Pancreas (tissue), 10 donors: ENCODE data around the gene SHISA2. TPM values are rescaled to one million over a fixed set of nuclear protein-coding genes. Genes with fewer than 3 reads are reported as not detected.

Experiments
- ATAC-seq, 4 donors: fragments of 200-7000 bp; cut with Tn5 transposase; one replicate each; pipeline versions ENCODE4 v1.8.0 to v1.9.1; 2020; ENCODE audit warnings: mild to moderate bottlenecking in 4 of 4, moderate library complexity in 4 of 4
- DNase-seq, 6 donors: peaks; one replicate each; pipeline ENCODE4 v3.0.0-alpha.2; 2020
- FAIRE-seq: peaks from 2 replicates; lab custom pipeline; 2012; peaks lifted over from hg19 to GRCh38; lab: Jason Lieb, UNC
- H3K27ac ChIP-seq, 4 donors: fragments of 200-600 bp; sonication (generic); 1 replicate in 3 of 4; 2 replicates in 1 of 4; pipeline versions ENCODE4 v1.5.0 to v1.8.0; 2020
- H3K27me3 ChIP-seq, 4 donors: fragments of 200-600 bp; one replicate each; pipeline ENCODE4 v1.8.0; 2021
- H3K36me3 ChIP-seq, 3 donors: fragments of 200-600 bp; sonication (generic) in 1 of 3; one replicate each; pipeline versions ENCODE4 v1.5.0 to v1.8.0; 2020 to 2021
- H3K4me1 ChIP-seq, 3 donors: fragments of 200-600 bp; one replicate each; pipeline ENCODE4 v1.8.0; 2021
- H3K4me3 ChIP-seq, 4 donors: fragments of 200-600 bp; sonication (generic) in 2 of 4; one replicate each; pipeline versions ENCODE4 v1.5.0 to v1.8.0; 2020 to 2021
- H3K9me3 ChIP-seq, 4 donors: fragments of 200-600 bp; one replicate each; pipeline ENCODE4 v1.8.0; 2021
- CTCF ChIP-seq, 4 donors: fragments of 200-600 bp; sonication (generic) in 3 of 4; IDR thresholded peaks; one replicate each; pipeline versions ENCODE4 v1.5.0 to v1.8.0; 2021; ENCODE audit warnings: antibody characterized with exemption in 4 of 4
- WGBS, 2 donors: extraction: QIAGEN DNeasy Blood & Tissue Kit; methylation state at CpG; one replicate each; pipeline ENCODE4 v1.1.7; 2013; 5-methylcytosine and 5-hydroxymethylcytosine counted together
- intact Hi-C, 3 donors: fragments of 100-400 bp; cut with DNase I; formaldehyde crosslinking; loops; one replicate each; pipeline versions ENCODE4 v1.11.1 to v1.14.2; 2022
- polyA plus RNA-seq, 2 donors: library from polyadenylated mRNA; stranded (reverse); fragments of 200-250 nt; gene quantifications; one replicate each; pipeline ENCODE4 v1.2.3, GENCODE V29; 2013
- total RNA-seq, 6 donors: library from RNA; stranded (reverse); fragmentation: NEBNext Ultra II Directional in 4 of 6; extraction: Animal tissue kit (Norgen Biotek cat#: 25700) in 4 of 6; gene quantifications; one replicate each; pipeline versions ENCODE4 v1.2.1 to v1.2.4, GENCODE V29; 2021 to 2023
- donor health status: healthy with polysubstance abuse.
- donor health status: DM: no; HTN: no; CAD: no; lungs with moderate emphysema.
- donor health status: DM: no; HTN: no; CAD: no.
- donor health status: control.
- donor health status: control.
- donor health status: Bipolar disorder and iron deficiency.
- donor health status: DM: yes; HTN: yes; CAD: no.
- donor health status: DM: no; HTN: no; CAD: no.
- donor health status: DM: no; HTN: no; CAD: no.
- donor health status: DM: yes; HTN: yes; CAD: no.

SHISA2 gene
- total and polyA plus RNA-seq, 8 donors, result 0.23 to 0.98 (median 0.42) TPM

- no peak for ATAC-seq
- no peak for TF ChIP-seq CTCF (IDR thresholded peaks at IDR 0.05)
- Histone ChIP-seq H3K36me3 (no peaks in the 10 kb centered on the region), H3K27me3 (no peaks in the 10 kb centered on the region), H3K4me1 (peaks cover 0 to 9% (median 3%) of the 10 kb centered on the region in 3 donors), H3K4me3 (no peak overlapping the region), H3K9me3 (no peaks in the 10 kb centered on the region), H3K27ac (peak overlapping the region in 1 of 4 donors; percentile 5)
- intact Hi-C loops, result no loop called here
- DNase-seq, result no peak
- no peak for FAIRE-seq
- 77 to 89% methylated on average over 12 of the region's 12 CpGs for WGBS, 2 donors
Observed at GRCh38 chr13:26025196-26025595, 26.6 kb downstream of the SHISA2 start.

- 34 to 47% methylated on average over 9 of the region's 9 CpGs for WGBS, 2 donors
- H3K4me1 ChIP-seq, result peaks cover 0 to 9% (median 3%) of the 10 kb centered on the region in 3 donors
- FAIRE-seq, result no peak
- no peak for DNase-seq
- peak overlapping the region in 2 of 4 donors; percentile 5 to 50 for H3K27ac ChIP-seq
- H3K36me3 ChIP-seq, result no peaks in the 10 kb centered on the region
- peak in 2 of 4 donors; percentile 17 to 31 for ATAC-seq
- H3K27me3 ChIP-seq, result no peaks in the 10 kb centered on the region
- H3K4me3 ChIP-seq, result no peak overlapping the region
- intact Hi-C loops, result no loop called here
- TF ChIP-seq CTCF (IDR thresholded peaks at IDR 0.05), result no peak
- no peaks in the 10 kb centered on the region for H3K9me3 ChIP-seq
Observed at GRCh38 chr13:26024558-26024957, 27.3 kb downstream of the SHISA2 start.

- Histone ChIP-seq H3K4me3 (no peak overlapping the region), H3K27me3 (no peaks in the 10 kb centered on the region), H3K9me3 (no peaks in the 10 kb centered on the region), H3K36me3 (no peaks in the 10 kb centered on the region), H3K27ac (peak overlapping the region in 3 of 4 donors; percentile 9 to 24 (median 23)), H3K4me1 (peaks cover 0 to 9% (median 3%) of the 10 kb centered on the region in 3 donors)
- intact Hi-C loops, result no loop called here
- ATAC-seq (peak; percentile 81 to 89 (median 85)), DNase-seq (peak; percentile 49 to 79 (median 72)), FAIRE-seq (no peak)
- 45 to 53% methylated on average over 13 of the region's 13 CpGs for WGBS, 2 donors
- TF ChIP-seq CTCF (IDR thresholded peaks at IDR 0.05), result no peak
Observed at GRCh38 chr13:26022538-26023292, 29.1 kb downstream of the SHISA2 start.

GRCh38 chr13:26021956-26022355 is 29.9 kb downstream of the SHISA2 start:
- WGBS, 2 donors, result 68 to 87% methylated on average over 3 of the region's 3 CpGs
- no peak for TF ChIP-seq CTCF (IDR thresholded peaks at IDR 0.05)

GRCh38 chr13:26021516-26021915 is 30.3 kb downstream of the SHISA2 start:
- Histone ChIP-seq H3K4me3 (no peak overlapping the region), H3K27me3 (no peaks in the 10 kb centered on the region), H3K27ac (no peak overlapping the region), H3K9me3 (no peaks in the 10 kb centered on the region), H3K4me1 (peaks cover 0 to 9% (median 3%) of the 10 kb centered on the region in 3 donors), H3K36me3 (no peaks in the 10 kb centered on the region)
- no peak for TF ChIP-seq CTCF (IDR thresholded peaks at IDR 0.05)
- DNase-seq (no peak), FAIRE-seq (no peak), ATAC-seq (no peak)
- WGBS, 2 donors, result 54 to 64% methylated on average over 2 of the region's 2 CpGs
- intact Hi-C loops, result no loop called here

More at GRCh38 chr13:26021956-26022355, 29.9 kb downstream of the SHISA2 start:
- Histone ChIP-seq H3K27me3 (no peaks in the 10 kb centered on the region), H3K36me3 (no peaks in the 10 kb centered on the region), H3K4me3 (no peak overlapping the region), H3K4me1 (peaks cover 0 to 9% (median 3%) of the 10 kb centered on the region in 3 donors), H3K9me3 (no peaks in the 10 kb centered on the region), H3K27ac (peak overlapping the region in 2 of 4 donors; percentile 23 to 24)
- no peak for FAIRE-seq
- DNase-seq, result no peak
- ATAC-seq, result no peak
- intact Hi-C loops, result no loop called here
